Testis (tissue), 3 donors: Measurements from ENCODE around the gene NLRP13. TPM values are rescaled to one million over a fixed set of nuclear protein-coding genes. Genes with fewer than 3 reads are reported as not detected.

ENCODE experiments used
- DNase-seq: peaks from one replicate; pipeline ENCODE4 v3.0.0-alpha.2; 2019
- H3K27ac ChIP-seq, 2 donors: fragments of 200-600 bp; sonication (generic); one replicate each; pipeline ENCODE4 v1.5.1; 2019
- H3K27me3 ChIP-seq: fragments of 200-600 bp; sonication (generic); one replicate; pipeline ENCODE4 v1.5.1; 2019
- H3K36me3 ChIP-seq: fragments of 200-600 bp; sonication (generic); one replicate; pipeline ENCODE4 v1.5.1; 2017; ENCODE audit warnings: low read depth; ENCODE audit errors: missing control alignments
- H3K4me1 ChIP-seq: fragments of 200-600 bp; sonication (generic); one replicate; pipeline ENCODE4 v1.5.1; 2019
- H3K4me3 ChIP-seq, 2 donors: fragments of 200-600 bp; sonication (generic); one replicate each; pipeline ENCODE4 v1.5.1; 2017 to 2019
- H3K9me3 ChIP-seq: fragments of 200-600 bp; sonication (generic); one replicate; pipeline ENCODE4 v1.5.1; 2017
- CTCF ChIP-seq, 3 experiments: fragments of 450-650 bp in 2 of 3; fragments of 200-600 bp in 1 of 3; sonication (generic) in 1 of 3; IDR thresholded peaks; one replicate each; pipeline ENCODE4 v1.5.1; 2016 to 2019; ENCODE audit warnings: antibody characterized with exemption in 3 of 3, mild to moderate bottlenecking in 2 of 3, moderate library complexity in 1 of 3
- POLR2A ChIP-seq: fragments of 450-650 bp; IDR thresholded peaks from one replicate; pipeline ENCODE4 v1.6.1; 2017; ENCODE audit warnings: antibody characterized with exemption, mild to moderate bottlenecking, moderate library complexity
- WGBS, 2 donors: methylation state at CpG; one replicate each; pipeline ENCODE4 v1.1.5; 2018; 5-methylcytosine and 5-hydroxymethylcytosine counted together
- intact Hi-C: fragments of 100-400 bp; cut with DNase I; formaldehyde crosslinking; loops from one replicate; pipeline ENCODE4 v1.15.1; 2023; ENCODE audit warnings: low total_unique reads
- polyA plus RNA-seq: library from polyadenylated mRNA; stranded (reverse); fragments of 350-450 nt; fragmentation: Illumina TruSeq; extraction: RNeasy Lipid Tissue Mini Kit (QIAGEN cat#74804); gene quantifications from one replicate; pipeline ENCODE4 v1.2.3, GENCODE V29; 2014; ENCODE audit warnings: low read depth, low replicate concordance; ENCODE audit not compliant: insufficient read depth
- total RNA-seq, 2 donors: library from RNA; depleted of rRNA; stranded (reverse); fragments of >200 nt; gene quantifications; one replicate each; pipeline ENCODE4 v1.2.3, GENCODE V29; 2016

The NLRP13 gene
- total and polyA plus RNA-seq, 3 donors from 2014 or later, result 0.08 to 0.19 TPM; not detected in 1

- Histone ChIP-seq H3K4me3 (no peak overlapping the region), H3K9me3 (no peaks in the 10 kb centered on the region), H3K27me3 (no peaks in the 10 kb centered on the region), H3K4me1 (no peaks in the 10 kb centered on the region), H3K36me3 (no peaks in the 10 kb centered on the region), H3K27ac (no peak overlapping the region)
- no peak for DNase-seq
- WGBS, 2 donors, result 57 to 78% methylated on average over 5 of the region's 5 CpGs
- intact Hi-C loops, result no loop called here
- TF ChIP-seq CTCF (IDR thresholded peaks at IDR 0.05) (no peak), POLR2A (no peak)
Observed at GRCh38 chr19:55923556-55923955, 8.6 kb downstream of the NLRP13 start.

- DNase-seq, result no peak
- intact Hi-C loops, result no loop called here
- H3K27me3 ChIP-seq, result no peaks in the 10 kb centered on the region
- no peak overlapping the region for H3K27ac ChIP-seq
- H3K4me3 ChIP-seq, result no peak overlapping the region
- WGBS, 2 donors, result 56 to 58% methylated on average over 9 of the region's 9 CpGs
- TF ChIP-seq CTCF (IDR thresholded peaks at IDR 0.05), result no peak
- H3K9me3 ChIP-seq, result no peaks in the 10 kb centered on the region
- H3K4me1 ChIP-seq, result no peaks in the 10 kb centered on the region
- no peaks in the 10 kb centered on the region for H3K36me3 ChIP-seq
Observed at GRCh38 chr19:55913643-55914268, 18.4 kb downstream of the NLRP13 start.

- no peak for DNase-seq
- intact Hi-C loops, result no loop called here
- no peaks in the 10 kb centered on the region for H3K4me1 ChIP-seq
- no peaks in the 10 kb centered on the region for H3K36me3 ChIP-seq
- no peak overlapping the region for H3K27ac ChIP-seq
- H3K27me3 ChIP-seq, result no peaks in the 10 kb centered on the region
- TF ChIP-seq CTCF (IDR thresholded peaks at IDR 0.05) (no peak), POLR2A (no peak)
- 84 to 89% methylated on average over 7 of the region's 7 CpGs for WGBS, 2 donors
- H3K4me3 ChIP-seq, result no peak overlapping the region
- no peaks in the 10 kb centered on the region for H3K9me3 ChIP-seq
Observed at GRCh38 chr19:55912916-55913315, 19.2 kb downstream of the NLRP13 start.

- H3K4me3 ChIP-seq, result no peak overlapping the region
- intact Hi-C loops, result no loop called here
- TF ChIP-seq CTCF (IDR thresholded peaks at IDR 0.05), result no peak
- TF ChIP-seq POLR2A, result no peak
- WGBS, 2 donors, result 53 to 54% methylated on average over 2 of the region's 2 CpGs
- no peaks in the 10 kb centered on the region for H3K4me1 ChIP-seq
- no peaks in the 10 kb centered on the region for H3K27me3 ChIP-seq
- H3K36me3 ChIP-seq, result no peaks in the 10 kb centered on the region
- no peak overlapping the region for H3K27ac ChIP-seq
- DNase-seq, result no peak
- H3K9me3 ChIP-seq, result no peaks in the 10 kb centered on the region
Observed at GRCh38 chr19:55909801-55910200, 22.3 kb downstream of the NLRP13 start.

GRCh38 chr19:55907746-55908145 is 24.4 kb downstream of the NLRP13 start:
- Histone ChIP-seq H3K27ac (no peak overlapping the region), H3K27me3 (no peaks in the 10 kb centered on the region), H3K4me3 (no peak overlapping the region), H3K9me3 (no peaks in the 10 kb centered on the region), H3K36me3 (no peaks in the 10 kb centered on the region), H3K4me1 (no peaks in the 10 kb centered on the region)
- TF ChIP-seq CTCF (IDR thresholded peaks at IDR 0.05) (no peak), POLR2A (no peak)
- 81% methylated on average over 3 of the region's 3 CpGs for WGBS, 2 donors
- DNase-seq, result no peak
- intact Hi-C loops, result no loop called here
